CD4-positive, alpha-beta T cell treated with Interferon alpha-2 for 1 hour (primary cell): ENCODE results near the gene F7.
"Not testable (repeated sequence)": the region's sequence is repeated elsewhere in the genome, so short reads cannot be mapped to it uniquely, and the experiment has no call there.

ENCODE experiments used
- DNase-seq, 2 donors: peaks; one replicate each; pipeline ENCODE4 v3.0.0-alpha.2; 2020 to 2022

F7 gene

DNA sequence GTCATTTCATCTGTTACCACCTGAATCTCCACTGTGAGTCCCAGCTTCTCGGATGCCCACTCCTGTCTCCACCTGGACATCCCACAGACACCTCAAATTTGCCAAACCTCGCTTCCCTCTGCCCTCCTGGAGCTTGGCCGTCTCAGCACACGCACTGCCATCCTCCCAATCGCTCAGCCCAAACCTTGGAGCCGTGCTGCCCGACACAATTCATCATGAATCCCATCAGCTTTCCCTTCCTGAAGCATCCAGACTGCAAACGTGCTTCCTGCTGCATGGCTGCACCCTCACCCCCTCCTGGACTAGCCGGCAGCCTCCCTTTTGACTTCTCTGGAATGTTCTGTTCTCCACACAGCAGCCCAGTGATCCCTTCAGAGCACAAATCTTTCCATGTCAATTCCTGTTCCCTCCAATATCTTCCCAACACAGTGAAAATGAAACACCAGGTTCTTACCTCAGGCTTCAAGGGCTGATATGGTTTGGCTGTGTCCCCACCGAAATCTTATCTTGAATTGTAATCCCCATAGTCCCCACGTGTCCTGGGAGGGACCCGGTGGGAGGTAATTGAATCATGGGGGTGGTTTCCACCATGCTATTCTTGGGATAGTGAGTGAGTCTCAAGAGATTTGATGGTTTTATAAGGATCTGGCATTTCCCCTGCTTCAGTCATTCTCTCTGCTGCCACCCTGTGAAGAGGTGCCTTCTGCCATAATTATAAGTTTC lies 51.8 kb downstream of the F7 start:
- no peak for DNase-seq

GRCh38 chr13:113157929-113158747 lies 52.5 kb downstream of the F7 start, which contains the start of gene PROZ:
TSS of gene PROZ (plus strand) at chr13:113158648. CDS start at chr13:113158661, 13 bp downstream.
- no peak for DNase-seq

GRCh38 chr13:113158946-113159345 lies 53.4 kb downstream of the F7 start:
- DNase-seq = no peak

DNA sequence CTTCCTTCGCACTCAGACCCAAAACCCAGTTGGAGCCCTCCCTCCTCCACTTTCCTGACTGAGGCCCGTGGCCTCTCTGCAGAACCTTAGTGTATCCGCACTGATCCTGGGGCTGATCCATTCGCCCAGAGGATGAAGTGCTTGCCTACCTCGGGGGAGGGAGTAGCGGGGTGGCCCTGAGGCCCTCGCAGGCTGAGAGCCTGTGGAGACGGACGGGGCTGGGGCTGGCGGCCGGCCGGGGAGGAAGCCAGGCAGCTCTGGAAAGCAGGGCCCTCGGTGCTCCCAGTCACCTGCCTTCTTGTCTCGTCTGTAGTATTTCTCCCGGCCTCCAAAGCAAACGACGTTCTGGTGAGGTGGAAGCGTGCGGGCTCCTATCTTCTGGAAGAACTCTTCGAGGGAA lies 54.1 kb downstream of the F7 start:
- DNase-seq = no peak

DNA sequence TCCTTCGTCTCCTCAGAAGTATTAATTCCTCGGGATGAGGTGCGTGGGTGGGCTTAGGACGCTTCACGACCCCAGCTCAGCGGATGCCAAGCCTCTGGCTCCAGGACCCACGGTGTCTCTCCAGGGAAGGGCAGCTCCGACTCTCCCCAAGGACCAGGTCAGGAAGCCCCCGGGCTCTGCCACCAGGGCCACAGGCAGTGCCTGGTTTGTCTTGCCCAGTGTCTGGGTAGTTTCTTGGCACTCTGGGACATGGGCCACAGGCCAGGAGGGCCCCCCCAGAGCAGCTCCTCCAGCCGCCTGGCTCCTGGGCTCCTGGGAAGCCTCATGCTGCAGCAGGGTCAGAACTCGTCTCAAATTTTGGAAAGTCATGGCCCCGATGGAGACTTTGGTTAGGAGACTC lies 55.4 kb downstream of the F7 start:
- no peak for DNase-seq

GRCh38 chr13:113161433-113161832 lies 55.8 kb downstream of the F7 start:
- DNase-seq = no peak

DNA sequence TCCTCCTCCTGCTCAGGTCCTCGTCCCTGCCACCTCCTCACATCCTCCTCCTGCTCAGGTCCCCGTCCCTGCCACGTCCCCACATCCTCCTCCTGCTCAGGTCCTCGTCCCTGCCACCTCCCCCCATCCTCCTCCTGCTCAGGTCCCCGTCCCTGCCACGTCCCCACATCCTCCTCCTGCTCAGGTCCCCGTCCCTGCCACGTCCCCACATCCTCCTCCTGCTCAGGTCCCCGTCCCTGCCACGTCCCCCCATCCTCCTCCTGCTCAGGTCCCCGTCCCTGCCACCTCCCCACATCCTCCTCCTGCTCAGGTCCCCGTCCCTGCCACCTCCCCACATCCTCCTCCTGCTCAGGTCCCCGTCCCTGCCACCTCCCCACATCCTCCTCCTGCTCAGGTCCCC lies 56.4 kb downstream of the F7 start:
- not testable (repeated sequence) for DNase-seq

GRCh38 chr13:113162783-113163685 lies 57.4 kb downstream of the F7 start:
- DNase-seq = no peak

DNA sequence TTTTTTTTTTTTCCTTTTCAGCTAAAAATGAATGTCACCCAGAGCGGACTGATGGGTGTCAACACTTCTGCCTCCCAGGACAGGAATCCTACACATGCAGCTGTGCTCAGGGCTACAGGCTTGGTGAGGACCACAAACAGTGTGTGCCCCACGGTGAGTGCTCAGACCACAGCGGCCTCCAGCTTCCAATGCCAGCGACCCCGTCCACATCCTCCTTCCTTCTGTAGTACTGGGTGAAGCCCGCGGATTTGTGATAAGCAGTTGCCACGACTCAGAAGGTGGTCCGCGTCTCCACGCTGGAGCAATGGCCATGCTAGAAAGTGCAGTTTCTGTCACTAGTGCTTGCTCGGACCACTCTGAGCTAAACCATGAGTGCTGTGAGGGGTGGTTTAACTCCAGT lies 58.9 kb downstream of the F7 start:
- DNase-seq = no peak

DNA sequence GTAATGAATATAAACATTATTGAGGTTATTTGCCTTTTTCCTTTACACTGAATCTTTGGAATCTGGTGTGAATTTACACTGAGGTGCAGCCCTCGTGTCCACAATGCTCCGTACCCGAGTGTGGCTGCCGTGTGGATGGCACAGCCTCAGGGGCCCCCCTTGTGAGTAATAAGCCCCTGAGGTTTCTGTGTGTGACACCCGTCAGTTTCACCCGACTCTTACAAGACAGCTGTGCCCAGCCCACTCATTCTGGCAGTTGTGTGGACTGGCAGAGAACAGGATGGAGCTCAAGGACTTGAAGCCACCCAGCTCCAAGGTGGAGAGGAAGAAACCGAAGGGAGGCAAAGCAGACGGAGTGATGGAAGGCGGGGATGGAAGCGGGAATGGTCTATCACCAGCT lies 60.7 kb downstream of the F7 start:
- no peak for DNase-seq

GRCh38 chr13:113166681-113167080 lies 61.1 kb downstream of the F7 start:
- no peak for DNase-seq

- DNase-seq = no peak
Measured at GRCh38 chr13:113167155-113167554, 61.6 kb downstream of the F7 start.

DNA sequence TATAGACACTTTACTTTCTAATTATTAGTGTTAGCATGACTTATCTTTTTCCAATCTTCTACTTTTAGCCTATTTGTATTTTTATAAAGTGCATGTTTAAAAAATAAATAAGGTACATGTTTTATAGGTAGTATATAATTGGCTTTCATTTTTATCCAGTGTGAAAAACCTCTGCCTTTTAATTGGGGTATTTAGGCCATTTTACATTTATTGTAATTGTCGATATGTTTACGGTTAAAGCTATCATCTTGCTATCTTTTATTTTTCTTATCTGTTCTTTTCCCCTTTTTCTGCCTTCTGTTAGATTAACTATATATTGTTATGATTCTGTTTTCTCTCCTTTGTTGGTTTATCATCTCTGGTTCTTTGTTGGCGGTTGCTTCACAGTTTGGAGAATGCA lies 62.0 kb downstream of the F7 start:
- DNase-seq = no peak

DNA sequence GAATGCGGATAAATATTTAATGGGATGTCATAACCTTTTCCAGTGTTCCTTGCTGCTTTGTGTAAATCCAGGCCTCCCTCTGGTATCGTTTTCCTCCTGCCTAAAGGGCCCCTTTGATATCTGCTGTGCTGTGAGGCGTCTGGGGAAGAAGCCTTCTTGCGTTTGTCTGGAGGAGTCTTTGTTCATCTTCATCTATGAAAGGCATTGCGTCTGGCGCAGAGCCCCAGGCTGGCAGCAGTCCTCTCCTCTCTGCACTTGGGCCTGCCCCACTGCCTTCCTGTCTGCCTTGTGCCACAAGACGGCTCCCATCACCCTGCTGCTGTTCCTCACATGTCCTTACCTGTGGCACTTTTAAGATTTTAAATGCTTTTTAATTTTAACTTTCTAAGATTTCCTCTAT lies 62.6 kb downstream of the F7 start:
- no peak for DNase-seq

- no peak for DNase-seq
Measured at GRCh38 chr13:113169277-113170272, 64.0 kb downstream of the F7 start.
